Adipose tissue (tissue), 3 donors: Measurements from ENCODE around the gene PRMT3. TPM values are rescaled to one million over a fixed set of nuclear protein-coding genes. Genes with fewer than 3 reads are reported as not detected.
"Not testable (repeated sequence)": the region's sequence is repeated elsewhere in the genome, so short reads cannot be mapped to it uniquely, and the experiment has no call there.

ENCODE experiments used
- H3K27ac ChIP-seq: one replicate; pipeline ENCODE4 v1.5.1; 2013; ENCODE audit warnings: low read depth, low read length
- WGBS, 3 donors: extraction: QIAGEN DNeasy Blood & Tissue Kit; methylation state at CpG; one replicate each; pipeline ENCODE4 v1.1.7; 2013; 5-methylcytosine and 5-hydroxymethylcytosine counted together
- polyA plus RNA-seq, 3 donors: library from polyadenylated mRNA; stranded (reverse); fragments of 200-250 nt; gene quantifications; one replicate each; pipeline ENCODE4 v1.2.3, GENCODE V29; 2013
- donor health status: healthy with polysubstance abuse.
- donor health status: Bipolar disorder and iron deficiency.
- donor health status: healthy.

PRMT3 gene
- polyA plus RNA-seq, 3 donors, result 4.1 to 7.6 (median 6.3) TPM

DNA sequence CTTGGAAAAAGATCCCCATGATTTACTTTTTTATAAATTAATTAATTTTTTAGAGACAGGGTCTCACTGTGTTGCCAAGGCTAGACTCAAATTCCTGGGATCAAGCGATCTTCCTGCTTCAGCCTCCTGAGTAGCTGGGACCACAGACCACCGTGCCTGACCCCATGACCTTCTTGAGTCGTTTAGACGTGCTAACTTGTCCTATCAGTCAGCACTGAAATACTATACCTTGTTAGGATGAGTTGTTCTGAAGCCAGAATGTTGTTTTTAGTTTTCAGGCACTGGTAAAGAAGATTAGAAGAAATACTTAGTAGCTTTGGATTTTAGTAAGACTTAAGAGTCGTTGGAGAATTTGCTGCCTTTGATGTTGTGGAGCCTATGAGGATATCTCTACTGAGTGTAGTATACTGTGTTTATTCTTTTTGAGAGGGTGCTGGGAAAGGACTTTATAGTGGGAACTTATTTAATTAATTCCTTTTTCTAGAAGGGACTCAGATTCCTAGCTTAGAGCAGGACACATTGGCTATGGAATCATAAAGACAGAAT, 15.4 kb upstream of the PRMT3 start:
- H3K27ac ChIP-seq, result no peak overlapping the region
- 64 to 74% (median 74%) methylated on average over 5 of the region's 5 CpGs for WGBS, 3 donors

- no peak overlapping the region for H3K27ac ChIP-seq
- WGBS, 3 donors, result 89 to 94% (median 93%) methylated on average over 13 of the region's 13 CpGs
These were observed 14.4 kb upstream of the PRMT3 start for GRCh38 chr11:20373147-20373546.

GRCh38 chr11:20373568-20374209, 13.8 kb upstream of the PRMT3 start:
- WGBS, 3 donors, result 79 to 86% (median 81%) methylated on average over 3 of the region's 3 CpGs
- no peak overlapping the region for H3K27ac ChIP-seq

DNA sequence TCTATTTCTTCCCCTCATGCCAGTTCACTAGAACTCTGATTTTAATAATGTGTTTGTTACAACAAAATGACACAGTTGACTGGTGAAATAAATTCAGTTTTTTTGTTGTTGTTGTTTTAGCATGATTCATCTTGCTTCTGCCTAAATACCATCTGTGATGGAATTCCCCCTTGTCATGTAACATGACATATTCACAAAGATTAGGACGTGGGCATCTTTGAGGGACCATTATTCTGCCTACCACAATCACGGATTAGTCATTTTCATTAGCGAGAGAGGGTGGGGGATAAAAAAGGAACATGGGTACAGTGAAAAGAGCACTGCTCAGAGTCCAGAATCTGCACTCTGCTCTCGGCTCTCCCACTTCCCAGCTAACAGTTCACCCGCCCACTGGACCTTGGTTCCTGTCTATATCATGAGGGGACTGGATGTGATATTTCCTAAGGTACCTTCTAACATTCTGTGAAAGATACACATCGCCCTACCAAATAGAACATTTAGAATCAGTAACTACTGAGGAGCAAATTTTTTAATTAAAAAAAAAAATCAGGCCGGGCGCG, 12.7 kb upstream of the PRMT3 start:
- 90 to 93% (median 92%) methylated on average over 9 of the region's 9 CpGs for WGBS, 3 donors
- H3K27ac ChIP-seq, result no peak overlapping the region

DNA sequence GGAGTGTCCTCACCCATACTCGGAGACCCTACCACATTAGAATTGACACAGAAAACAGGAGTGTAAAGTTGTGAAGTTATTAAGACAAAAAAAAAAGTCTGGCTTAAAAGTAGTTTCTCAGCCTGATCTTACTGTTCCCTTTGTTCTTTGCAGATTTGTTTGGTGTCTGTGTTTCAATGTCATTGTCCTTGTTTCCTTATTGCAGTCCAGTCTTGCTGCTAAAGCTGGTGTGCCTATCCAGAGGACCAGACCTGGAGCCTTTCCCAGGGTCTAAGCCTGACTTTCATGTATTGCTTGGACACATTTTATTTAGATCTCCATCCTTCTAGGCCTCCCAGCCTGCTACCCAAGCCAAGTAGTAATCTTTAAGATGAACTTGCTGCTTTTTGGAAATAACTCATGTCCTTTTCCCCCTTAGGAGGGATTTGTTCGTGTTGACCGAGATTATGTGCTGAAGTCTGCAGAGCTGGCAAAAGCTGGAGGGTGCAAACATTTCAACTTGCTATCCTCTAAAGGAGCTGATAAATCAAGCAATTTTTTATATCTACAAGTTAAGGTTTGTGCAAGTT, 11.3 kb upstream of the PRMT3 start:
- H3K27ac ChIP-seq, result no peak overlapping the region
- WGBS, 3 donors, result 81 to 91% (median 86%) methylated on average over 3 of the region's 3 CpGs

GRCh38 chr11:20385996-20386395, 1.5 kb upstream of the PRMT3 start:
- 83 to 91% (median 88%) methylated on average over 14 to 15 of the region's 15 CpGs for WGBS, 3 donors
- not testable (repeated sequence) for H3K27ac ChIP-seq

- WGBS, 3 donors, result 11 to 15% (median 13%) methylated on average over 25 of the region's 25 CpGs
- peak overlapping the region; percentile 49 for H3K27ac ChIP-seq
These were observed 860 bp downstream of the PRMT3 start for GRCh38 chr11:20388096-20389055.

- 70 to 79% (median 76%) methylated on average over 3 of the region's 3 CpGs for WGBS, 3 donors
- H3K27ac ChIP-seq, result no peak overlapping the region
These were observed 9.8 kb downstream of the PRMT3 start for GRCh38 chr11:20397281-20397680.

GRCh38 chr11:20399498-20399897, 12.0 kb downstream of the PRMT3 start:
- no peak overlapping the region for H3K27ac ChIP-seq
- 83 to 87% (median 83%) methylated on average over 2 of the region's 2 CpGs for WGBS, 3 donors

DNA sequence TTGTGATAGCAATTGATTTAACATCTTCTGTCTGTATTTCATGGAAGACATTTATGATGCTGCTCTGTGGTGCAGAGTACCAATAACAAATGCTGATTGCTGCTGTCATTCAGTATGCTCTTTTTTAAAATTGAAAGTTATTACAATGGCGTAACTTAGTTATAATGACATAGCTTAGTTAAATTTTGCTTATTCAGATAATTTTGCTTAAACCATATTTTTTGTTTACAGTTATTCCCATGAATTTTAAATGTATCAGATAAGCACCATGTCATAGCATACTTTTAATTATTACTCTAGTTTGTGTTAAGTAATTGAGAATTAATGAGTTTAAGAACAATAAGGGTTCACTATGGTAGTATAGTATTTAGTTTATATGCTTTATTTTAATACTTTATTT, 15.5 kb downstream of the PRMT3 start:
- H3K27ac ChIP-seq, result no peak overlapping the region
- 92 to 100% (median 98%) methylated on average over 1 of the region's 1 CpG for WGBS, 3 donors

GRCh38 chr11:20406484-20406883, 19.0 kb downstream of the PRMT3 start:
- no peak overlapping the region for H3K27ac ChIP-seq

- H3K27ac ChIP-seq, result no peak overlapping the region
- 60 to 74% (median 66%) methylated on average over 3 of the region's 3 CpGs for WGBS, 3 donors
These were observed 19.8 kb downstream of the PRMT3 start for GRCh38 chr11:20407344-20407743.

DNA sequence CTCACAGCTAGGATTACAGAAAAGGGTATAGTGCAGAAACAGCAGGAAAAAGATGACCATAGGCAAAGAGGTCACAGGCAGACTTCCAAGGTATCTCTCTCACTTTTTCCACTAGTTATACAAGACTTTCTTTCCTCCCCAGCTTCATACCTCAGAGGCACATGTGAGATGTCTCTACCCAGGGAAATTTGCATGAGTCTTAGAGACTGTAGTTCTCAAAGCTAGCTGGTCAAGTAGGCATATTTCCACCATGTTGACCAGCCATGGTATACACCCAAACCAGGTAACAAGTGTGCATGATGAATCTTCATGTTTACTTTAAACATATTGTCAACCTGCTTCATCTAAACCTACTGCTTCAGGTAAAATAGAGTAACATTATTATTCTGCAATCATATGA, 27.9 kb downstream of the PRMT3 start:
- no peak overlapping the region for H3K27ac ChIP-seq

DNA sequence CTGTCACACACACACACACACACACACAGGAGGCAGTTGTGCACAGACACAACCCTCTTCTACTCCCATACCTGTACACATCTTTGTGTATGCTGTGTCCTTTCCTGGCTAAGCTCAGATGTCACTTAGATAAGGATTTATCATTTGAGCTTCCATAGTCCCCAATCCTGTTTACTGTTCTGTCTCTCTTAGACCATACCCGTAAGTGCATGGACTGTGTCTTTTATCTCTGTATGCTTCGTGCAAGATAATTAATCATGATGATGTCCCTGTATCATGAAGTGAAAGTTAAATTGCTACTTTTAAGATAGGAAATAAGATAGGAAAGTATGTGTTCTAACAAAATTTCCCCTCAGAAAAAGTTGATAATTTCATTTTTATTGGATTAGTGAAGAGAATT, 30.3 kb downstream of the PRMT3 start:
- 57 to 73% (median 62%) methylated on average over 2 of the region's 2 CpGs for WGBS, 3 donors

GRCh38 chr11:20421946-20422345, 34.4 kb downstream of the PRMT3 start:
- no peak overlapping the region for H3K27ac ChIP-seq
- 70 to 100% (median 98%) methylated on average over 2 of the region's 2 CpGs for WGBS, 3 donors

More for the DNA sequence above, 30.3 kb downstream of the PRMT3 start:
- no peak overlapping the region for H3K27ac ChIP-seq

GRCh38 chr11:20429216-20429615, 41.7 kb downstream of the PRMT3 start:
- WGBS, 3 donors, result 88 to 96% (median 92%) methylated on average over 5 of the region's 5 CpGs

GRCh38 chr11:20438637-20439036, 51.1 kb downstream of the PRMT3 start:
- H3K27ac ChIP-seq, result no peak overlapping the region
- 88 to 94% (median 92%) methylated on average over 2 of the region's 2 CpGs for WGBS, 3 donors

More at GRCh38 chr11:20429216-20429615, 41.7 kb downstream of the PRMT3 start:
- no peak overlapping the region for H3K27ac ChIP-seq

- no peak overlapping the region for H3K27ac ChIP-seq
- WGBS, 3 donors, result 72 to 76% (median 74%) methylated on average over 3 of the region's 3 CpGs
These were observed 56.1 kb downstream of the PRMT3 start for GRCh38 chr11:20443596-20443995.

- 95 to 100% (median 100%) methylated on average over 1 of the region's 1 CpG for WGBS, 3 donors
- no peak overlapping the region for H3K27ac ChIP-seq
These were observed 57.0 kb downstream of the PRMT3 start for GRCh38 chr11:20444535-20444934.
